Measurements from ENCODE around the gene SEMA4D.
"Not testable (repeated sequence)": the region's sequence is repeated elsewhere in the genome, so short reads cannot be mapped to it uniquely, and the experiment has no call there.

Gene SEMA4D

DNA sequence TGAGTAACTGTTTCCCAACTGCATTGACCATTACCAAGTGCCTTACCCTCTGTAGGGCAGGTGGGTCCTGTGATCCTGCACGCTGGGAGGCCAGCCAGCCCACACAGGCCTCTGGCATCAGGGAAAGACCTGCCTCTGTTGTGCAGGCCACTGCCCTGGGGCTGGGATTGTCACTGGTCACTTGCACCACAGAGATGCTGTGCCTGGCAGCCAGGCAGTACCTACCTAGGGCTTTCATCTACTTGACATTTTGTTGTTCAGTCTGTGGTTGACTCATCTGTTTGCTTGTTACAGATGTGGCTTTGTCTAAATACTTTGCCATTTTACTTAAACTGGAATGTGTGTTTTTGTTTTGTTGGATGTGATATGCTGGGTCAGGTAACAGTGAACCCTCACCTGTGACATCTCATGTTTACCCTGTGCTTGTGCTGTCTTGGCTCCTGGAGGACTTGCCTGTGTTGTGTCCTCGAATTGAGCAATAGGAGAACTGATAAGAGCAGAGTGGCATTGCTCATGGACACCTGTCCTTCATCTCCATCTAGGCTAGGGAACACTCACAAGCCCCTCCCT, 146.8 kb downstream of the SEMA4D start:
- H3K27ac ChIP-seq (ENCODE audit: low read depth, low read length), result no peak overlapping the region
- H3K4me1 ChIP-seq (ENCODE audit: control insufficient read depth, low read depth, low read length), result no peaks in the 10 kb centered on the region
- no peak overlapping the region for H2BK5ac ChIP-seq (ENCODE audit: low read length)
- no peaks in the 10 kb centered on the region for H3K27me3 ChIP-seq (ENCODE audit: insufficient read depth, low read length, poor library complexity)
- no peak overlapping the region for H3K56ac ChIP-seq (ENCODE audit: low read length)
- WGBS (ENCODE audit: extremely low coverage, insufficient coverage, low lambda C conversion rate), result no CpG with 5 or more reads among the region's 2 CpGs
- H2BK15ac ChIP-seq (replicated peaks; ENCODE audit: low read depth), result no peak overlapping the region
- no peak overlapping the region for H2AK5ac ChIP-seq (ENCODE audit: low read length)
- H3K79me1 ChIP-seq (ENCODE audit: low read length), result peaks cover 4% of the 10 kb centered on the region
- no peak overlapping the region for H4K8ac ChIP-seq (ENCODE audit: low read depth, low read length)
- H2BK120ac ChIP-seq (ENCODE audit: low read depth, low read length), result no peak overlapping the region
- H4K5ac ChIP-seq (ENCODE audit: low read length), result no peak overlapping the region
- H3K36me3 ChIP-seq (ENCODE audit: control insufficient read depth, insufficient read depth, low read length), result peaks cover 21% of the 10 kb centered on the region
- no peak overlapping the region for H3K4me3 ChIP-seq (ENCODE audit: low read length)
- no peaks in the 10 kb centered on the region for H3K79me2 ChIP-seq (ENCODE audit: control insufficient read depth, insufficient read depth, low read length)
- H3K4ac ChIP-seq (ENCODE audit: low read depth, low read length), result no peak overlapping the region
- H3K4me2 ChIP-seq (ENCODE audit: low read length), result no peak overlapping the region
- DNase-seq, result no peak
- no peak overlapping the region for H3K9ac ChIP-seq (ENCODE audit: low read length)
- no peak overlapping the region for H3K18ac ChIP-seq (ENCODE audit: low read length)
- no peak overlapping the region for H3K23ac ChIP-seq (ENCODE audit: low read length)

DNA sequence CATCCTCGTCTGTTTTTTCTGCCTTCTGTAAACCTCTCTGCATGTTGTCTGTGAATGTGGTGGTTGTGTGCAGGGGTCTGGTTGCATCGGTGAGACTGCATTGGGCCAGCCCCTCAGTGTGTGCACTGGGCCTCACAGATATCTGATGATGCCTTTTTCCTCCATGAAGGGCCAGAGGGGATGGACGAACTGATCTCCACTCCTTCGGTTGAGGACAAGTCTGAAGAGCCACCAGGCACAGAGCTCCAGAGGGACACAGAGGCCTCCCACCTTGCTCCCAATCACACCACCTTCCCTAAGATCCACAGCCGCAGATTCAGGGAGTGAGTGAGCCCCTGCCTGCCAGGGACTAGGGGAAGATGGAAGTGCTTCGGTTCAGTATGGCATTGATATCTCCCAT, 148.3 kb downstream of the SEMA4D start:
- Histone ChIP-seq H3K4me2 (ENCODE audit: low read length) (no peak overlapping the region), H2BK5ac (ENCODE audit: low read length) (no peak overlapping the region), H3K56ac (ENCODE audit: low read length) (no peak overlapping the region), H3K36me3 (ENCODE audit: control insufficient read depth, insufficient read depth, low read length) (peaks cover 21% of the 10 kb centered on the region), H3K4me1 (ENCODE audit: control insufficient read depth, low read depth, low read length) (no peaks in the 10 kb centered on the region), H3K9ac (ENCODE audit: low read length) (no peak overlapping the region), H3K79me2 (ENCODE audit: control insufficient read depth, insufficient read depth, low read length) (no peaks in the 10 kb centered on the region), H2BK15ac (replicated peaks; ENCODE audit: low read depth) (no peak overlapping the region), H4K5ac (ENCODE audit: low read length) (no peak overlapping the region), H3K27me3 (ENCODE audit: insufficient read depth, low read length, poor library complexity) (no peaks in the 10 kb centered on the region), H2AK5ac (ENCODE audit: low read length) (no peak overlapping the region), H3K4me3 (ENCODE audit: low read length) (no peak overlapping the region), H3K4ac (ENCODE audit: low read depth, low read length) (no peak overlapping the region), H2BK120ac (ENCODE audit: low read depth, low read length) (no peak overlapping the region), H3K18ac (ENCODE audit: low read length) (no peak overlapping the region), H3K27ac (ENCODE audit: low read depth, low read length) (no peak overlapping the region), H3K79me1 (ENCODE audit: low read length) (peaks cover 6% of the 10 kb centered on the region), H3K23ac (ENCODE audit: low read length) (no peak overlapping the region), H4K8ac (ENCODE audit: low read depth, low read length) (no peak overlapping the region)
- WGBS (ENCODE audit: extremely low coverage, insufficient coverage, low lambda C conversion rate), result no CpG with 5 or more reads among the region's 6 CpGs
- no peak for DNase-seq

DNA sequence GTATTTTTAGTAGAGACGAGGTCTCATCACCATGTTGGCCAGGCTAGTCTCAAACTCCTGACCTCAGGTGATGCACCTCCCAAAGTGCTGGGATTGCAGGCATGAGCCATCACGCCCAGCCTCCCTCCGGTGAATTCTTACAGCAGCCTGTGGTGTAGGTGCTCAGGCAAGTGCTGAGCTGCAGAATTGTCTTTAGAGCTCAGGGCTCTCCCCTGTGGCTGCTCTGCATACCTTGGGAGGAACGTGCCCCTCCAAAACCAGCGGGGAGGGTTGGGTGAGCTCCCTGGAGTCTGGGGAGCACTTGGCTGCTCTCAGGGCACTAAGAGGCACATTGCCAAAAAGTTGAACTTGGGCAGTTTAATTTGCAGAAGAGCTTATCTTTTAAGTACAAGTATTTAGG, 150.3 kb downstream of the SEMA4D start:
- Histone ChIP-seq H3K79me2 (ENCODE audit: control insufficient read depth, insufficient read depth, low read length) (no peaks in the 10 kb centered on the region), H3K36me3 (ENCODE audit: control insufficient read depth, insufficient read depth, low read length) (peaks cover 16% of the 10 kb centered on the region), H2AK5ac (ENCODE audit: low read length) (no peak overlapping the region), H3K56ac (ENCODE audit: low read length) (no peak overlapping the region), H3K9ac (ENCODE audit: low read length) (no peak overlapping the region), H3K4me3 (ENCODE audit: low read length) (no peak overlapping the region), H3K4me1 (ENCODE audit: control insufficient read depth, low read depth, low read length) (no peaks in the 10 kb centered on the region), H3K4ac (ENCODE audit: low read depth, low read length) (no peak overlapping the region), H3K18ac (ENCODE audit: low read length) (no peak overlapping the region), H3K23ac (ENCODE audit: low read length) (no peak overlapping the region), H2BK15ac (replicated peaks; ENCODE audit: low read depth) (no peak overlapping the region), H3K27ac (ENCODE audit: low read depth, low read length) (no peak overlapping the region), H3K79me1 (ENCODE audit: low read length) (peaks cover 3% of the 10 kb centered on the region), H3K4me2 (ENCODE audit: low read length) (no peak overlapping the region), H4K5ac (ENCODE audit: low read length) (no peak overlapping the region), H3K27me3 (ENCODE audit: insufficient read depth, low read length, poor library complexity) (no peaks in the 10 kb centered on the region), H4K8ac (ENCODE audit: low read depth, low read length) (no peak overlapping the region), H2BK5ac (ENCODE audit: low read length) (no peak overlapping the region), H2BK120ac (ENCODE audit: low read depth, low read length) (no peak overlapping the region)
- DNase-seq, result no peak
- WGBS (ENCODE audit: extremely low coverage, insufficient coverage, low lambda C conversion rate), result no CpG with 5 or more reads among the region's 5 CpGs

DNA sequence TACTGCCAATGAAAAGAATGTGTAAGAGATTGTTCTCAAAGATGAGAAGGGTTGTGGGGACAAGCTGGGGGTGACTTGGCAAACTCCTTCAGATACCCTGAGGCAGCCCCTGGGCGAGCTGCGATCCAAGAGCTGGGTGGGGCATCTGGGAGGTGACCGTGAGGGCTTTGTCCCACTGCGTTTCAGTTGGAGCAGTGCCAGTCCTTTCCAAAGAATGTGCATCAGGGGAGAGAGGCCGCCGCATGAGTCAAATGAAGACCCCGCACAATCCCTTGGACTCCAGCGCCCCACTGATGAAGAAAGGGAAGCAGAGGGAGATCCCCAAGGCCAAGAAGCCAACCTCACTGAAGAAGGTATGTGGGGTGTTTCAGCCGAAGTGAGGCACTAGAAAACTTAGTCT, 151.2 kb downstream of the SEMA4D start:
- Histone ChIP-seq H3K56ac (ENCODE audit: low read length) (no peak overlapping the region), H2AK5ac (ENCODE audit: low read length) (no peak overlapping the region), H3K27me3 (ENCODE audit: insufficient read depth, low read length, poor library complexity) (no peaks in the 10 kb centered on the region), H3K79me1 (ENCODE audit: low read length) (peaks cover 3% of the 10 kb centered on the region), H2BK120ac (ENCODE audit: low read depth, low read length) (no peak overlapping the region), H4K5ac (ENCODE audit: low read length) (no peak overlapping the region), H3K27ac (ENCODE audit: low read depth, low read length) (no peak overlapping the region), H3K23ac (ENCODE audit: low read length) (no peak overlapping the region), H3K79me2 (ENCODE audit: control insufficient read depth, insufficient read depth, low read length) (no peaks in the 10 kb centered on the region), H3K36me3 (ENCODE audit: control insufficient read depth, insufficient read depth, low read length) (peaks cover 14% of the 10 kb centered on the region), H3K4me1 (ENCODE audit: control insufficient read depth, low read depth, low read length) (no peaks in the 10 kb centered on the region), H3K9ac (ENCODE audit: low read length) (no peak overlapping the region), H3K18ac (ENCODE audit: low read length) (no peak overlapping the region), H2BK5ac (ENCODE audit: low read length) (no peak overlapping the region), H4K8ac (ENCODE audit: low read depth, low read length) (no peak overlapping the region), H3K4ac (ENCODE audit: low read depth, low read length) (no peak overlapping the region), H3K4me3 (ENCODE audit: low read length) (no peak overlapping the region), H3K4me2 (ENCODE audit: low read length) (no peak overlapping the region), H2BK15ac (replicated peaks; ENCODE audit: low read depth) (no peak overlapping the region)
- no peak for DNase-seq
- WGBS (ENCODE audit: extremely low coverage, insufficient coverage, low lambda C conversion rate), result no CpG with 5 or more reads among the region's 9 CpGs

DNA sequence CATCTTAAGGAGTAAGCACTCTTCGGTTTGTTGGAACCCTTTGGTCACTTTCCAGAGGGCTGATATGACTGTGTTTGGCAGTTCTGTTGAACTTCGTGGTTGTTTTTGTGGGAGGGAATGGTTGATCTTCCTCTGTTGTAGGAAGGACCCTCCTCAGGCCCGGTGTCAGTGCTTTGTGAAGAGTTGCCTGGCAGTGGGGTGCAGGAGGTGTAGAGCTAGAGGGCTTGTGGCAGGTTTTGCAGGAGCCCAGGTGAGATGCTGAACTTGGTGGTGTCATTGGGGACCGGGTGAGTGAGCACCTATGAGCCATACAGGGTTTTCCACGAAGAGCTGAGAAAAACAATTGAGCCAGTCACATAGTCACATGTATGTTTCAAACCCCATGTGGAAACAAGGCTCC, 152.4 kb downstream of the SEMA4D start:
- Histone ChIP-seq H3K27ac (ENCODE audit: low read depth, low read length) (no peak overlapping the region), H3K79me2 (ENCODE audit: control insufficient read depth, insufficient read depth, low read length) (no peaks in the 10 kb centered on the region), H2BK5ac (ENCODE audit: low read length) (no peak overlapping the region), H4K5ac (ENCODE audit: low read length) (no peak overlapping the region), H3K9ac (ENCODE audit: low read length) (no peak overlapping the region), H2BK120ac (ENCODE audit: low read depth, low read length) (no peak overlapping the region), H3K4me2 (ENCODE audit: low read length) (no peak overlapping the region), H3K27me3 (ENCODE audit: insufficient read depth, low read length, poor library complexity) (no peaks in the 10 kb centered on the region), H3K23ac (ENCODE audit: low read length) (no peak overlapping the region), H3K36me3 (ENCODE audit: control insufficient read depth, insufficient read depth, low read length) (peaks cover 9% of the 10 kb centered on the region), H3K79me1 (ENCODE audit: low read length) (peaks cover 1% of the 10 kb centered on the region), H3K18ac (ENCODE audit: low read length) (no peak overlapping the region), H2BK15ac (replicated peaks; ENCODE audit: low read depth) (no peak overlapping the region), H2AK5ac (ENCODE audit: low read length) (no peak overlapping the region), H4K8ac (ENCODE audit: low read depth, low read length) (no peak overlapping the region), H3K56ac (ENCODE audit: low read length) (no peak overlapping the region), H3K4me1 (ENCODE audit: control insufficient read depth, low read depth, low read length) (no peaks in the 10 kb centered on the region), H3K4ac (ENCODE audit: low read depth, low read length) (no peak overlapping the region), H3K4me3 (ENCODE audit: low read length) (no peak overlapping the region)
- WGBS (ENCODE audit: extremely low coverage, insufficient coverage, low lambda C conversion rate), result no CpG with 5 or more reads among the region's 5 CpGs
- DNase-seq, result no peak

DNA sequence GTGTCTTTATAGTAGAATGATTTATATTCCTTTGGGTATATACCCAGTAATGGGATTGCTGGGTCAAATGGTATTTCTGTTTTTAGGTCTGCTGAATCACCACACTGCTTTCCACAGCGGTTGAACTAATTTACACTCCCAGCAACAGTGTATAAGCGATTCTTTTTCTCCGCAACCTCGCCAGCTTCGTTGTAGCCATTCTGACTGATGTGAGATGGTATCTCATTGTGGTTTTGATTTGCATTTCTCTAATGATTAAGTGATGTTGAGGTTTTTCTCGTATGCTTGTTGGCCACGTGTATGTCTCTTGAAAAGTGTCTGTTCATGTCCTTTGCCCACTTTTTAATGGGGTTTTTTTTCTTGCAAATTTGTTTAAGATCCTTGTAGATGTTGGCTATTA, 154.1 kb downstream of the SEMA4D start:
- H3K36me3 ChIP-seq (ENCODE audit: control insufficient read depth, insufficient read depth, low read length); H3K4ac ChIP-seq (ENCODE audit: low read depth, low read length); H4K5ac ChIP-seq (ENCODE audit: low read length); H3K23ac ChIP-seq (ENCODE audit: low read length); H2BK15ac ChIP-seq (replicated peaks; ENCODE audit: low read depth); H3K27ac ChIP-seq (ENCODE audit: low read depth, low read length); H3K27me3 ChIP-seq (ENCODE audit: insufficient read depth, low read length, poor library complexity); H3K79me1 ChIP-seq (ENCODE audit: low read length); H3K79me2 ChIP-seq (ENCODE audit: control insufficient read depth, insufficient read depth, low read length); H2BK120ac ChIP-seq (ENCODE audit: low read depth, low read length); H3K4me1 ChIP-seq (ENCODE audit: control insufficient read depth, low read depth, low read length); H3K9ac ChIP-seq (ENCODE audit: low read length); H3K4me3 ChIP-seq (ENCODE audit: low read length); H2BK5ac ChIP-seq (ENCODE audit: low read length); H2AK5ac ChIP-seq (ENCODE audit: low read length); H3K18ac ChIP-seq (ENCODE audit: low read length); DNase-seq; H3K56ac ChIP-seq (ENCODE audit: low read length); H3K4me2 ChIP-seq (ENCODE audit: low read length); H4K8ac ChIP-seq (ENCODE audit: low read depth, low read length): not testable (repeated sequence)
- WGBS (ENCODE audit: extremely low coverage, insufficient coverage, low lambda C conversion rate), result no CpG with 5 or more reads among the region's 7 CpGs

All from mesendoderm (in vitro differentiated cells).